Neural cell (in vitro differentiated cells): Measurements from ENCODE around the gene YWHAG. TPM values are rescaled to one million over a fixed set of nuclear protein-coding genes. Genes with fewer than 3 reads are reported as not detected.

ENCODE experiments used
- H2AFZ ChIP-seq: fragments of 200-600, 300-800 bp; sonication (generic), shearing (Covaris generic); 2 replicates; pipeline ENCODE4 v1.6.0; 2014; ENCODE audit warnings: low read depth, mild to moderate bottlenecking, antibody characterized with exemption, low read length, moderate library complexity
- H3F3A ChIP-seq: fragments of 200-600 bp; shearing (Covaris generic); 2 replicates; pipeline ENCODE4 v1.6.1; 2016; ENCODE audit warnings: mild to moderate bottlenecking, moderate library complexity, mixed read lengths, antibody characterized with exemption, low read length; ENCODE audit not compliant: insufficient read depth, poor library complexity, severe bottlenecking
- H3K27ac ChIP-seq: fragments of 200-600, 300-800 bp; sonication (generic), shearing (Covaris generic); 2 replicates; pipeline ENCODE4 v1.5.1; 2014; ENCODE audit warnings: mild to moderate bottlenecking, low read length, moderate library complexity
- H3K27me3 ChIP-seq: fragments of 300-800, 200-600 bp; sonication (generic), shearing (Covaris generic); 2 replicates; pipeline ENCODE4 v1.6.0; 2014; ENCODE audit warnings: mild to moderate bottlenecking, low read depth, low read length, moderate library complexity; ENCODE audit not compliant: insufficient read depth
- H3K36me3 ChIP-seq: fragments of 300-800, 200-600 bp; sonication (generic), shearing (Covaris generic); 2 replicates; pipeline ENCODE4 v1.5.1; 2014; ENCODE audit warnings: mild to moderate bottlenecking, antibody characterized with exemption, low read length, moderate library complexity; ENCODE audit not compliant: insufficient read depth
- H3K4me2 ChIP-seq: fragments of 300-800, 200-600 bp; sonication (generic), shearing (Covaris generic); 2 replicates; pipeline ENCODE4 v1.6.0; 2014; ENCODE audit warnings: mild to moderate bottlenecking, low read length
- H3K4me3 ChIP-seq: fragments of 300-800, 200-600 bp; sonication (generic), shearing (Covaris generic); 2 replicates; pipeline ENCODE4 v1.5.1; 2014; ENCODE audit warnings: mild to moderate bottlenecking, low read length, moderate library complexity
- H3K79me2 ChIP-seq: fragments of 200-600 bp; shearing (Covaris generic); replicated peaks from 2 replicates; pipeline ENCODE4 v1.6.0; 2014; ENCODE audit warnings: mild to moderate bottlenecking, low read length, moderate library complexity; ENCODE audit not compliant: insufficient read depth
- H3K9ac ChIP-seq: fragments of 300-800, 200-600 bp; sonication (generic), shearing (Covaris generic); 2 replicates; pipeline ENCODE4 v1.6.1; 2016; ENCODE audit warnings: mild to moderate bottlenecking, low read length, mixed read lengths
- H3K9me2 ChIP-seq: fragments of 200-600 bp; shearing (Covaris generic); 2 replicates; pipeline ENCODE4 v1.6.1; 2016; ENCODE audit warnings: mild to moderate bottlenecking, low read length, mixed read lengths; ENCODE audit not compliant: insufficient read depth
- H3K9me3 ChIP-seq: fragments of 200-600, 300-800 bp; sonication (generic), shearing (Covaris generic); 2 replicates; pipeline ENCODE4 v1.6.1; 2016; ENCODE audit warnings: mild to moderate bottlenecking, mixed run types, low read length, moderate library complexity, mixed read lengths
- H4K20me1 ChIP-seq: fragments of 200-600 bp; shearing (Covaris generic); 2 replicates; pipeline ENCODE4 v1.6.1; 2016; ENCODE audit warnings: mild to moderate bottlenecking, mixed run types; ENCODE audit not compliant: insufficient read depth
- CTCF ChIP-seq: fragments of 450-650 bp; IDR thresholded peaks from 2 replicates; pipeline ENCODE4 v1.5.1; 2014; ENCODE audit warnings: antibody characterized with exemption, mild to moderate bottlenecking, moderate library complexity; ENCODE audit not compliant: poor library complexity, severe bottlenecking
- EP300 ChIP-seq: fragments of 450-650 bp; conservative IDR thresholded peaks from 2 replicates; pipeline ENCODE4 v1.6.1; 2014; ENCODE audit warnings: antibody characterized with exemption, mild to moderate bottlenecking, moderate library complexity; ENCODE audit not compliant: poor library complexity, severe bottlenecking
- EZH2 ChIP-seq: fragments of 200-600, 300-800 bp; shearing (Covaris generic), sonication (generic); IDR thresholded peaks from 2 replicates; pipeline ENCODE4 v1.6.1; 2014; ENCODE audit warnings: antibody characterized with exemption, low read length, borderline replicate concordance, mild to moderate bottlenecking; ENCODE audit not compliant: insufficient read depth, poor library complexity, severe bottlenecking
- MXI1 ChIP-seq: fragments of 450-650 bp; conservative IDR thresholded peaks from 2 replicates; pipeline ENCODE4 v1.6.1; 2014; ENCODE audit warnings: antibody characterized with exemption, mild to moderate bottlenecking; ENCODE audit not compliant: poor library complexity, severe bottlenecking
- POLR2AphosphoS5 ChIP-seq: IDR thresholded peaks from 2 replicates; pipeline ENCODE4 v1.6.1; 2012
- RAD21 ChIP-seq: fragments of 450-650 bp; conservative IDR thresholded peaks from 2 replicates; pipeline ENCODE4 v1.6.1; 2014; ENCODE audit warnings: antibody characterized with exemption, mild to moderate bottlenecking, moderate library complexity
- REST ChIP-seq: IDR thresholded peaks from 2 replicates; pipeline ENCODE4 v1.6.1; 2012; ENCODE audit warnings: borderline replicate concordance
- SMC3 ChIP-seq: fragments of 450-650 bp; conservative IDR thresholded peaks from 2 replicates; pipeline ENCODE4 v1.6.1; 2014; ENCODE audit warnings: antibody characterized with exemption, mild to moderate bottlenecking, moderate library complexity; ENCODE audit not compliant: poor library complexity
- TAF1 ChIP-seq: IDR thresholded peaks from 2 replicates; pipeline ENCODE4 v1.6.1; 2012; ENCODE audit warnings: low read depth
- polyA plus RNA-seq: library from polyadenylated mRNA; depleted of rRNA; stranded (reverse); fragments of >200 nt; gene quantifications from 2 replicates; pipeline ENCODE4 v1.2.3, GENCODE V29; 2014

YWHAG gene
- polyA plus RNA-seq, 1 donor from 2014 or later: 284 TPM

- no peak overlapping the region for H2AFZ ChIP-seq
- peak overlapping the region; percentile 85 for H3K4me2 ChIP-seq
- H3K79me2 ChIP-seq: peaks cover 72% of the 10 kb centered on the region
- peaks cover 28% of the 10 kb centered on the region for H4K20me1 ChIP-seq
- H3K36me3 ChIP-seq: peaks cover 17% of the 10 kb centered on the region
- no peaks in the 10 kb centered on the region for H3K27me3 ChIP-seq
- peak overlapping the region; percentile 99 for H3K4me3 ChIP-seq
- H3K9me2 ChIP-seq: no peaks in the 10 kb centered on the region
- H3F3A ChIP-seq: peaks cover 10% of the 10 kb centered on the region
- peak overlapping the region; percentile 99 for H3K27ac ChIP-seq
- peak overlapping the region; percentile 100 for H3K9ac ChIP-seq
- no peak for TF ChIP-seq SMC3
- TF ChIP-seq REST: no peak
- TF ChIP-seq EP300: no peak
- TF ChIP-seq MXI1: no peak
- TF ChIP-seq EZH2: no peak
- TF ChIP-seq CTCF: no peak
- TF ChIP-seq TAF1: no peak
- TF ChIP-seq RAD21: no peak
- no peak for TF ChIP-seq POLR2AphosphoS5
- H3K9me3 ChIP-seq: no peaks in the 10 kb centered on the region
These were observed 2.7 kb downstream of the YWHAG start for GRCh38 chr7:76356115-76356514.

- Histone ChIP-seq H3K79me2 (peaks cover 81% of the 10 kb centered on the region), H2AFZ (no peak overlapping the region), H3K9ac (no peak overlapping the region), H3K9me3 (no peaks in the 10 kb centered on the region), H3K27me3 (no peaks in the 10 kb centered on the region), H3K4me2 (peak overlapping the region; percentile 85), H3F3A (peaks cover 10% of the 10 kb centered on the region), H3K36me3 (peaks cover 19% of the 10 kb centered on the region), H3K9me2 (no peaks in the 10 kb centered on the region), H3K27ac (peak overlapping the region; percentile 0), H3K4me3 (peak overlapping the region; percentile 99), H4K20me1 (peaks cover 30% of the 10 kb centered on the region)
- TF ChIP-seq EZH2 (no peak), MXI1 (no peak), TAF1 (no peak), REST (no peak)
These were observed 3.6 kb downstream of the YWHAG start for GRCh38 chr7:76354981-76355730.
